ENCODE results near the gene KIF22. TPM values are rescaled to one million over a fixed set of nuclear protein-coding genes. Genes with fewer than 3 reads are reported as not detected.

Gene KIF22
- total RNA-seq, 1 donor from 2014 or later: 40.7 TPM

- TF ChIP-seq CTCF (IDR thresholded peaks at IDR 0.05; ENCODE audit: unreplicated experiment): no peak
- no peak overlapping the region for H3K27ac Mint-ChIP-seq (ENCODE audit: unreplicated experiment)
- H3K27me3 Mint-ChIP-seq (ENCODE audit: unreplicated experiment): peaks cover 9% of the 10 kb centered on the region
- peaks cover 2% of the 10 kb centered on the region for H3K4me1 Mint-ChIP-seq (ENCODE audit: unreplicated experiment)
- H3K4me3 Mint-ChIP-seq (ENCODE audit: unreplicated experiment): no peak overlapping the region
- no peak for DNase-seq (ENCODE audit: low spot score)
- H3K36me3 Mint-ChIP-seq (ENCODE audit: low read depth, unreplicated experiment): peaks cover 4% of the 10 kb centered on the region
- no peaks in the 10 kb centered on the region for H3K9me3 Mint-ChIP-seq (ENCODE audit: unreplicated experiment)
Measured at GRCh38 chr16:29854520-29855100, 64.1 kb downstream of the KIF22 start.

Other genes starting within 250 kb of the KIF22 start
- 1.5 TPM for gene SPN, start 127.5 kb upstream of the KIF22 start, total RNA-seq (ENCODE audit: unreplicated experiment)
- 30.4 TPM for gene QPRT, start 111.6 kb upstream of the KIF22 start, total RNA-seq (ENCODE audit: unreplicated experiment)
- not detected for gene C16orf54, start 44.8 kb upstream of the KIF22 start, total RNA-seq (ENCODE audit: unreplicated experiment)
- gene ZG16, start 12.5 kb upstream of the KIF22 start, total RNA-seq (ENCODE audit: unreplicated experiment): not detected
- gene MAZ, start 15.8 kb downstream of the KIF22 start, total RNA-seq (ENCODE audit: unreplicated experiment): 407 TPM
- gene PRRT2, start 21.4 kb downstream of the KIF22 start, total RNA-seq (ENCODE audit: unreplicated experiment): 15.0 TPM
- 38.6 TPM for gene PAGR1, start 25.4 kb downstream of the KIF22 start, total RNA-seq (ENCODE audit: unreplicated experiment)
- gene MVP, start 29.7 kb downstream of the KIF22 start, total RNA-seq (ENCODE audit: unreplicated experiment): 2.0 TPM
- gene CDIPT, start 72.5 kb downstream of the KIF22 start, total RNA-seq (ENCODE audit: unreplicated experiment): 85.0 TPM
- 34.2 TPM for gene SEZ6L2, start 108.8 kb downstream of the KIF22 start, total RNA-seq (ENCODE audit: unreplicated experiment)
- gene ASPHD1, start 109.7 kb downstream of the KIF22 start, total RNA-seq (ENCODE audit: unreplicated experiment): 3.0 TPM
- 25.8 TPM for gene KCTD13, start 135.5 kb downstream of the KIF22 start, total RNA-seq (ENCODE audit: unreplicated experiment)
- 217 TPM for gene TMEM219, start 171.3 kb downstream of the KIF22 start, total RNA-seq (ENCODE audit: unreplicated experiment)
- gene TAOK2, start 183.1 kb downstream of the KIF22 start, total RNA-seq (ENCODE audit: unreplicated experiment): 178 TPM
- gene HIRIP3, start 204.9 kb downstream of the KIF22 start, total RNA-seq (ENCODE audit: unreplicated experiment): 5.2 TPM
- 94.4 TPM for gene INO80E, start 205.5 kb downstream of the KIF22 start, total RNA-seq (ENCODE audit: unreplicated experiment)
- gene DOC2A, start 220.3 kb downstream of the KIF22 start, total RNA-seq (ENCODE audit: unreplicated experiment): 7.4 TPM
- not detected for gene C16orf92, start 232.4 kb downstream of the KIF22 start, total RNA-seq (ENCODE audit: unreplicated experiment)
- 1.4 TPM for gene TLCD3B, start 240.5 kb downstream of the KIF22 start, total RNA-seq (ENCODE audit: unreplicated experiment)